ENCODE measurements around the gene KIDINS220. TPM values are rescaled to one million over a fixed set of nuclear protein-coding genes. Genes with fewer than 3 reads are reported as not detected.

KIDINS220 gene
- total and polyA plus RNA-seq, 2 of the 13 experiments (the other 11 are each of a cell fraction or from before 2014, with no cell fraction given), result 25.2 to 32.3 TPM

GRCh38 chr2:8714283-8714682 is 123.1 kb downstream of the KIDINS220 start:
- Histone ChIP-seq H3K9ac (ENCODE audit: insufficient read depth, low read depth, low read length) (no peak overlapping the region), H2AFZ (ENCODE audit: low read length) (no peak overlapping the region), H3K9me3 (ENCODE audit: low read length) (0 out of 2 replicates have a peak, but pooled peaks cover 6% of the 10 kb centered on the region), H3K27me3 (ENCODE audit: control insufficient read depth in 1 of 2, insufficient read depth in 2 of 2, low read length in 2 of 2) (peaks cover 0 to 14% of the 10 kb centered on the region in 2 experiments; a peak in 3 of 5 replicates), H3K36me3 (replicated peaks in 1 of 2; ENCODE audit: control insufficient read depth in 1 of 2, insufficient read depth in 2 of 2, low read length in 2 of 2) (no peaks in the 10 kb centered on the region), H4K20me1 (ENCODE audit: insufficient read depth, low read length) (no peaks in the 10 kb centered on the region), H3K4me2 (ENCODE audit: low read depth, low read length) (no peak overlapping the region), H3K4me1 (ENCODE audit: insufficient read depth, low read length) (no peaks in the 10 kb centered on the region), H3K27ac (ENCODE audit: extremely low read length, insufficient read depth, low read length) (no peak overlapping the region), H3K79me2 (ENCODE audit: insufficient read depth, low read length) (no peaks in the 10 kb centered on the region), H3K4me3 (replicated peaks in 1 of 3; ENCODE audit: insufficient read depth in 1 of 3, low read depth in 2 of 3, low read length in 3 of 3) (no peak overlapping the region)
- CTCF ChIA-PET (ENCODE audit: low intra/inter-chr PET ratio, low total read pairs), result no interaction called here
- FAIRE-seq (no peak), DNase-seq (ENCODE audit: low spot score) (no peak), ATAC-seq (no peak; the same call in 2 of the 3 replicates)
- intact Hi-C loops (cut with micrococcal nuclease; ENCODE audit: unreplicated experiment), result no loop called here
- WGBS (ENCODE audit: low lambda C conversion rate), result 22% methylated on average over 7 of the region's 7 CpGs
- POLR2A ChIA-PET, result no interaction called here
- no peak for TF ChIP-seq TRAFD1 (CRISPR knock-in tag; IDR thresholded peaks at IDR 0.05; ENCODE audit: borderline replicate concordance)
- no peak for TF ChIP-seq NFYC (CRISPR knock-in tag; IDR thresholded peaks at IDR 0.05)
- TF ChIP-seq CAMTA2 (CRISPR knock-in tag; IDR thresholded peaks at IDR 0.05; ENCODE audit: borderline replicate concordance), result no peak
- TF ChIP-seq THAP7 (CRISPR knock-in tag; IDR thresholded peaks at IDR 0.05), result no peak
- no TSS peak for BruUV-seq (replicated peaks)
- in situ Hi-C loops (cut with HindIII; ENCODE audit: extremely low pct_ligation_motif_present, low pct_unique_long_range_greater_than_20kb), result no loop called here

DNA sequence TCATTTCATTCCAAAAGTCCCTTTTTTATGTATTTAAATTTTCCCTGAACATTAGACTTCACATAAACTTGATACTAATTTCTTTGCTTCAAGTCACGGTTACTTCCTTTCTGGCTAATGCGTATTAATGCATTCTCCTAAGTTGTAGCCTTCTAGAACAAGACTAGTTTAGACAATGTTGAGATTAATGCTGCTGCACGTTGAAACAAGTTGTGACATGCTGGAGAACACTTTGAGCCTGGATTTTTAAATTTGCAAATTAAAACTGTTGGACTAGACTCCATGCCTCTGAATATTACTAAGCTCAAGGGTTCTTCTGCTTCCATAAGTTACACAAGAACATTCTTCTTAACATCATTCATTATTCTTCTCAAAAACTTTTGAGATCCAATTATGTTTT is 126.5 kb downstream of the KIDINS220 start:
- H3K27me3 ChIP-seq (ENCODE audit: control insufficient read depth in 1 of 2, insufficient read depth in 2 of 2, low read length in 2 of 2), result peaks cover 0 to 35% of the 10 kb centered on the region in 2 experiments; a peak in 3 of 5 replicates
- no peak overlapping the region for H3K9ac ChIP-seq (ENCODE audit: insufficient read depth, low read depth, low read length)
- H4K20me1 ChIP-seq (ENCODE audit: insufficient read depth, low read length), result no peaks in the 10 kb centered on the region
- H3K4me2 ChIP-seq (ENCODE audit: low read depth, low read length), result no peak overlapping the region
- H3K4me1 ChIP-seq (ENCODE audit: insufficient read depth, low read length), result no peaks in the 10 kb centered on the region
- intact Hi-C loops (cut with micrococcal nuclease; ENCODE audit: unreplicated experiment), result no loop called here
- peak; percentile 12 for FAIRE-seq
- no peak overlapping the region for H2AFZ ChIP-seq (ENCODE audit: low read length)
- ChIA-PET CTCF (ENCODE audit: low intra/inter-chr PET ratio, low total read pairs) (no interaction called here), POLR2A (no interaction called here)
- no peak for DNase-seq (ENCODE audit: low spot score)
- no peak overlapping the region for H3K27ac ChIP-seq (ENCODE audit: extremely low read length, insufficient read depth, low read length)
- in situ Hi-C loops (cut with HindIII; ENCODE audit: extremely low pct_ligation_motif_present, low pct_unique_long_range_greater_than_20kb), result no loop called here
- no peaks in the 10 kb centered on the region for H3K36me3 ChIP-seq (replicated peaks in 1 of 2; ENCODE audit: control insufficient read depth in 1 of 2, insufficient read depth in 2 of 2, low read length in 2 of 2)
- H3K9me3 ChIP-seq (ENCODE audit: low read length), result 0 out of 2 replicates have a peak, but pooled peaks cover 4% of the 10 kb centered on the region
- no TSS peak for BruUV-seq (replicated peaks)
- WGBS (ENCODE audit: low lambda C conversion rate), result 61% methylated on average over 3 of the region's 3 CpGs
- no peaks in the 10 kb centered on the region for H3K79me2 ChIP-seq (ENCODE audit: insufficient read depth, low read length)
- ATAC-seq, result no peak
- H3K4me3 ChIP-seq (replicated peaks in 1 of 3; ENCODE audit: insufficient read depth in 1 of 3, low read depth in 2 of 3, low read length in 3 of 3), result no peak overlapping the region
- TF ChIP-seq MTA1 (CRISPR knock-in tag; IDR thresholded peaks at IDR 0.05; ENCODE audit: borderline replicate concordance), result no peak
- no peak for TF ChIP-seq ZNF878 (CRISPR knock-in tag; IDR thresholded peaks at IDR 0.05)
- TF ChIP-seq BRD4 (CRISPR knock-in tag; IDR thresholded peaks at IDR 0.05), result no peak
- TF ChIP-seq TP53 (CRISPR knock-in tag; conservative IDR thresholded peaks at IDR 0.05), result no peak
- no peak for TF ChIP-seq RFX5 (IDR thresholded peaks at IDR 0.05; ENCODE audit: low read depth, low read length)
- no peak for TF ChIP-seq RNF219 (CRISPR knock-in tag; IDR thresholded peaks at IDR 0.05)
- no peak for TF ChIP-seq RFX1 (IDR thresholded peaks at IDR 0.05)
- no peak for TF ChIP-seq ZSCAN12 (CRISPR knock-in tag; IDR thresholded peaks at IDR 0.05)
- TF ChIP-seq ZBTB21 (CRISPR knock-in tag; IDR thresholded peaks at IDR 0.05), result no peak
- no peak for TF ChIP-seq ZNF138 (CRISPR knock-in tag; IDR thresholded peaks at IDR 0.05; ENCODE audit: low read depth)
- TF ChIP-seq PCBP1 (IDR thresholded peaks at IDR 0.05; ENCODE audit: borderline replicate concordance, low read depth, low read length), result no peak
- TF ChIP-seq PLRG1 (conservative IDR thresholded peaks at IDR 0.05), result no peak
- TF ChIP-seq ZMYM3 (CRISPR knock-in tag; IDR thresholded peaks at IDR 0.05), result no peak

Data from HepG2 (cell line).